HEK293T (cell line): ENCODE data around the gene RNF130.
"Not testable (repeated sequence)": the region's sequence is repeated elsewhere in the genome, so short reads cannot be mapped to it uniquely, and the experiment has no call there.

Source experiments
- ARNT ChIP-seq: fragments of 450-650 bp; IDR thresholded peaks from 2 replicates; pipeline ENCODE4 v1.6.1; 2017; ENCODE audit warnings: mild to moderate bottlenecking
- BHLHE40 ChIP-seq: fragments of 450-650 bp; IDR thresholded peaks from 2 replicates; pipeline ENCODE4 v1.6.1; 2016; ENCODE audit warnings: mild to moderate bottlenecking, moderate library complexity, borderline replicate concordance
- ELF4 ChIP-seq: fragments of 450-650 bp; IDR thresholded peaks from 2 replicates; pipeline ENCODE4 v1.6.1; 2017; ENCODE audit warnings: antibody characterized with exemption
- FOXA1 ChIP-seq: fragments of 450-650 bp; IDR thresholded peaks from 2 replicates; pipeline ENCODE4 v1.6.1; 2016; ENCODE audit warnings: mild to moderate bottlenecking
- FOXM1 ChIP-seq: fragments of 450-650 bp; IDR thresholded peaks from 2 replicates; pipeline ENCODE4 v1.6.1; 2017; ENCODE audit warnings: mild to moderate bottlenecking, borderline replicate concordance
- HDGF ChIP-seq: fragments of 450-650 bp; IDR thresholded peaks from 2 replicates; pipeline ENCODE4 v1.6.1; 2017; ENCODE audit warnings: antibody characterized with exemption, borderline replicate concordance
- L3MBTL2 ChIP-seq: fragments of 450-650 bp; conservative IDR thresholded peaks from 2 replicates; pipeline ENCODE4 v1.6.1; 2016; ENCODE audit warnings: mild to moderate bottlenecking
- LEF1 ChIP-seq: fragments of 450-650 bp; IDR thresholded peaks from 2 replicates; pipeline ENCODE4 v1.6.1; 2017; ENCODE audit warnings: mild to moderate bottlenecking, borderline replicate concordance
- NFRKB ChIP-seq: fragments of 450-650 bp; IDR thresholded peaks from 2 replicates; pipeline ENCODE4 v1.6.1; 2016; ENCODE audit warnings: mild to moderate bottlenecking, moderate library complexity
- PKNOX1 ChIP-seq: fragments of 450-650 bp; IDR thresholded peaks from 2 replicates; pipeline ENCODE4 v1.6.1; 2016
- SP1 ChIP-seq: fragments of 450-650 bp; IDR thresholded peaks from 2 replicates; pipeline ENCODE4 v1.6.1; 2017
- SUZ12 ChIP-seq: fragments of 450-650 bp; IDR thresholded peaks from 2 replicates; pipeline ENCODE4 v1.6.1; 2016; ENCODE audit warnings: mild to moderate bottlenecking
- TARDBP ChIP-seq: fragments of 450-650 bp; IDR thresholded peaks from 2 replicates; pipeline ENCODE4 v1.6.1; 2016
- ZNF384 ChIP-seq: fragments of 450-650 bp; IDR thresholded peaks from 2 replicates; pipeline ENCODE4 v1.6.1; 2016

GRCh38 chr5:179990525-179990924 is 81.0 kb downstream of the RNF130 start:
- not testable (repeated sequence) for TF ChIP-seq SP1, ZNF384, PKNOX1, ARNT, ELF4, BHLHE40, HDGF, L3MBTL2, TARDBP, NFRKB, FOXM1, SUZ12, LEF1, FOXA1
